ENCODE data around the gene SHROOM3.

DNA sequence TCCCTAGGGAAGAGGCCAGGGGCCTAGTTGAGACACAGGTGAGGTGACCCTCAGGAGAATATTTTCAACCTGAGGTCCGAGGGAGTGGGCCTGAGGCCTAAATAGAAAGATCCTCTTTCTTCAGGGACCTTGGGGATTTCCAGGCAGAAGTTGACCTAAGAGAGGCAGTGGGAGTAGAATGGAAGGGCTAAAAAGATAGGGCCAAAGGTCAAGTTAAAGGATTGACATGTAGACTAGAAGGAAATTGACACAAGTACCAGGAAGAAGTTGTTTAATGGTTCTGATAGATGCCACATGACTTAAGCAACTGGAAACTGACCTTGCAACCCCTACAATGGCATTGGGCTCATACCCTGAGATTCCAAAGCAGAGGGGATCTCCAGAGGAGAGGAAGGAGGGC is 76.9 kb downstream of the SHROOM3 start:
- TF ChIP-seq POLR2A (IDR thresholded peaks at IDR 0.05; ENCODE audit: low read length): no peak
- TF ChIP-seq GATA1 (IDR thresholded peaks at IDR 0.05; ENCODE audit: low read depth, low read length): no peak

Data from erythroblast (primary cell).